ENCODE measurements around the gene SLC39A11. TPM values are rescaled to one million over a fixed set of nuclear protein-coding genes. Genes with fewer than 3 reads are reported as not detected.

SLC39A11 gene
- polyA plus RNA-seq, 1 donor from 2014 or later: 8.0 TPM

- Histone ChIP-seq H3K9me3 (ENCODE audit: low read length) (no peaks in the 10 kb centered on the region), H3K27ac (ENCODE audit: low read length) (no peak overlapping the region), H3K79me2 (replicated peaks; ENCODE audit: insufficient read depth, low read length) (no peaks in the 10 kb centered on the region), H3K27me3 (ENCODE audit: insufficient read depth, low read depth, low read length) (no peaks in the 10 kb centered on the region), H3K36me3 (ENCODE audit: insufficient read depth, low read length) (no peaks in the 10 kb centered on the region), H3K9me2 (ENCODE audit: insufficient read depth, low read length) (no peaks in the 10 kb centered on the region), H4K20me1 (ENCODE audit: insufficient read depth) (no peaks in the 10 kb centered on the region), H3K9ac (ENCODE audit: low read length) (no peak overlapping the region), H3K4me2 (ENCODE audit: low read length) (no peak overlapping the region), H2AFZ (ENCODE audit: low read depth, low read length) (no peak overlapping the region), H3K4me3 (ENCODE audit: low read length) (no peak overlapping the region), H3F3A (ENCODE audit: insufficient read depth, low read length, poor library complexity, severe bottlenecking) (no peaks in the 10 kb centered on the region)
- TF ChIP-seq EZH2 (IDR thresholded peaks at IDR 0.05; ENCODE audit: borderline replicate concordance, insufficient read depth, low read length, poor library complexity, severe bottlenecking) (no peak), RAD21 (conservative IDR thresholded peaks at IDR 0.05) (no peak), EP300 (conservative IDR thresholded peaks at IDR 0.05; ENCODE audit: poor library complexity, severe bottlenecking) (no peak), TAF1 (IDR thresholded peaks at IDR 0.05; ENCODE audit: low read depth) (no peak), SMC3 (conservative IDR thresholded peaks at IDR 0.05; ENCODE audit: poor library complexity) (no peak), REST (IDR thresholded peaks at IDR 0.05; ENCODE audit: borderline replicate concordance) (no peak), MXI1 (conservative IDR thresholded peaks at IDR 0.05; ENCODE audit: poor library complexity, severe bottlenecking) (no peak), POLR2AphosphoS5 (IDR thresholded peaks at IDR 0.05) (no peak)
- TF ChIP-seq, protein P1, sequence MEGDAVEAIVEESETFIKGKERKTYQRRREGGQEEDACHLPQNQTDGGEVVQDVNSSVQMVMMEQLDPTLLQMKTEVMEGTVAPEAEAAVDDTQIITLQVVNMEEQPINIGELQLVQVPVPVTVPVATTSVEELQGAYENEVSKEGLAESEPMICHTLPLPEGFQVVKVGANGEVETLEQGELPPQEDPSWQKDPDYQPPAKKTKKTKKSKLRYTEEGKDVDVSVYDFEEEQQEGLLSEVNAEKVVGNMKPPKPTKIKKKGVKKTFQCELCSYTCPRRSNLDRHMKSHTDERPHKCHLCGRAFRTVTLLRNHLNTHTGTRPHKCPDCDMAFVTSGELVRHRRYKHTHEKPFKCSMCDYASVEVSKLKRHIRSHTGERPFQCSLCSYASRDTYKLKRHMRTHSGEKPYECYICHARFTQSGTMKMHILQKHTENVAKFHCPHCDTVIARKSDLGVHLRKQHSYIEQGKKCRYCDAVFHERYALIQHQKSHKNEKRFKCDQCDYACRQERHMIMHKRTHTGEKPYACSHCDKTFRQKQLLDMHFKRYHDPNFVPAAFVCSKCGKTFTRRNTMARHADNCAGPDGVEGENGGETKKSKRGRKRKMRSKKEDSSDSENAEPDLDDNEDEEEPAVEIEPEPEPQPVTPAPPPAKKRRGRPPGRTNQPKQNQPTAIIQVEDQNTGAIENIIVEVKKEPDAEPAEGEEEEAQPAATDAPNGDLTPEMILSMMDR (IDR thresholded peaks at IDR 0.05; ENCODE audit: poor library complexity, severe bottlenecking): no peak
Observed at GRCh38 chr17:73111386-73111785, 18.9 kb upstream of the SLC39A11 start.

DNA sequence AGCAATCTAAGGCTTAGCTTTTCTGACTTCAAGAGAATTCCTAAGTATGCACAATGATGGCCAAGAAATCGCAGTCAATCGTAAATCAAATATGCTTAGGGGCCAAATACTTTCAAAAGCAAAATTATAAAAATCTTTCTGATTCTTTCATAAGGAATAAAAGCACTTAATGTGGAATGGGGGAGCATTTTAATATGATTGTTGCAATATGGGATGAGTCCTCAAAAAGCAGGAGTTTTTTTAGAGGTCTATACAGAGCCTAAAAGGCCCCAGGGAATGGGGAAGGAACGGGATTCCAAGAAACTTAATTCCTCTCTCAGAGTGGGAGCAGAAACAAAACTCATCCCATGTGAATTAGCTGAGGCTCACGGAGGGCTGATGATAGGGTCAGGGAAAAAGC lies 14.7 kb upstream of the SLC39A11 start:
- Histone ChIP-seq H3F3A (ENCODE audit: insufficient read depth, low read length, poor library complexity, severe bottlenecking) (no peaks in the 10 kb centered on the region), H4K20me1 (ENCODE audit: insufficient read depth) (no peaks in the 10 kb centered on the region), H3K27ac (ENCODE audit: low read length) (no peak overlapping the region), H2AFZ (ENCODE audit: low read depth, low read length) (no peak overlapping the region), H3K79me2 (replicated peaks; ENCODE audit: insufficient read depth, low read length) (no peaks in the 10 kb centered on the region), H3K9me2 (ENCODE audit: insufficient read depth, low read length) (no peaks in the 10 kb centered on the region), H3K27me3 (ENCODE audit: insufficient read depth, low read depth, low read length) (no peaks in the 10 kb centered on the region), H3K36me3 (ENCODE audit: insufficient read depth, low read length) (no peaks in the 10 kb centered on the region), H3K9ac (ENCODE audit: low read length) (no peak overlapping the region), H3K4me2 (ENCODE audit: low read length) (no peak overlapping the region), H3K4me3 (ENCODE audit: low read length) (no peak overlapping the region), H3K9me3 (ENCODE audit: low read length) (no peaks in the 10 kb centered on the region)
- no peak for TF ChIP-seq EP300 (conservative IDR thresholded peaks at IDR 0.05; ENCODE audit: poor library complexity, severe bottlenecking)
- no peak for TF ChIP-seq RAD21 (conservative IDR thresholded peaks at IDR 0.05)
- no peak for TF ChIP-seq REST (IDR thresholded peaks at IDR 0.05; ENCODE audit: borderline replicate concordance)
- no peak for TF ChIP-seq TAF1 (IDR thresholded peaks at IDR 0.05; ENCODE audit: low read depth)
- no peak for TF ChIP-seq SMC3 (conservative IDR thresholded peaks at IDR 0.05; ENCODE audit: poor library complexity)
- no peak for TF ChIP-seq EZH2 (IDR thresholded peaks at IDR 0.05; ENCODE audit: borderline replicate concordance, insufficient read depth, low read length, poor library complexity, severe bottlenecking)
- no peak for TF ChIP-seq POLR2AphosphoS5 (IDR thresholded peaks at IDR 0.05)
- TF ChIP-seq, protein P1 (IDR thresholded peaks at IDR 0.05; ENCODE audit: poor library complexity, severe bottlenecking): no peak
- TF ChIP-seq MXI1 (conservative IDR thresholded peaks at IDR 0.05; ENCODE audit: poor library complexity, severe bottlenecking): no peak
